GM21447 (cell line): ENCODE measurements around the gene UBR4.

Experiments
- ATAC-seq: cut with Tn5 transposase; IDR thresholded peaks from one replicate; pipeline ENCODE4 v1.9.1; 2021; ENCODE audit not compliant: unreplicated experiment

The UBR4 gene

DNA sequence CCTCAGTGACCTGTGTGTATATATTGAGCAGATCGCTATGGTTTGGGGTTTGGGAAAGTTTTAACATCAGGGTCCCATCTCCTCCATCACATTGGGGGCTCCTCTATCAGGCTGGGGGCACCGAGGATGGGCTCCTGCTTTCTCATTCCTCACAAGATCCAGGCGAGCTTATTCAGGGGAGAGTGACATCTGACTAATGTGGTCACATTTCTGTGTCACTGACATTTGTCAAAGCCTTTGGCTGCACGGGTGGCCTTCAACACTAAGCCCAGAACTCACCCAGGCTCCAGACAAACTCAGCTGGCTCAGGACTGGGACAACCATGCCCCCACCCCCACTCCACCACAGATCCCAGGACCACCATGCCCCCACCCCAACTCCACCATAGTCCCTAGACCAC is 150.3 kb downstream of the UBR4 start:
- no peak for ATAC-seq

DNA sequence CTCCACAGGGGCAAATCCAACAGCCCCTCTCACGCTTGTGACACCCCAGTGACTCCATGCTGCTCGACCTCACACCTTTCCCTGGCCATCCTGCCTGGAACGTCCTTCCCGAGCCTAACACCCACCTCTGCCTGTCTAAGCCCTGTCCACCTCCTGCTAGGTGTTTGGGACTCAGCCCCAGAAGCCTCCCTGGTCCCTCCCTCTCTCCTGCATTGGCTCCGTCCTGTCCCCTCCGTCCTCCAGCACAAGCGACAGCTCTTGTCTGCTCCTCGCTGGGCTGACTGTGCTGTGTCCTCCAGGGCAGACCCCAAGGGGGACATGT is 151.6 kb downstream of the UBR4 start:
- ATAC-seq = no peak

DNA sequence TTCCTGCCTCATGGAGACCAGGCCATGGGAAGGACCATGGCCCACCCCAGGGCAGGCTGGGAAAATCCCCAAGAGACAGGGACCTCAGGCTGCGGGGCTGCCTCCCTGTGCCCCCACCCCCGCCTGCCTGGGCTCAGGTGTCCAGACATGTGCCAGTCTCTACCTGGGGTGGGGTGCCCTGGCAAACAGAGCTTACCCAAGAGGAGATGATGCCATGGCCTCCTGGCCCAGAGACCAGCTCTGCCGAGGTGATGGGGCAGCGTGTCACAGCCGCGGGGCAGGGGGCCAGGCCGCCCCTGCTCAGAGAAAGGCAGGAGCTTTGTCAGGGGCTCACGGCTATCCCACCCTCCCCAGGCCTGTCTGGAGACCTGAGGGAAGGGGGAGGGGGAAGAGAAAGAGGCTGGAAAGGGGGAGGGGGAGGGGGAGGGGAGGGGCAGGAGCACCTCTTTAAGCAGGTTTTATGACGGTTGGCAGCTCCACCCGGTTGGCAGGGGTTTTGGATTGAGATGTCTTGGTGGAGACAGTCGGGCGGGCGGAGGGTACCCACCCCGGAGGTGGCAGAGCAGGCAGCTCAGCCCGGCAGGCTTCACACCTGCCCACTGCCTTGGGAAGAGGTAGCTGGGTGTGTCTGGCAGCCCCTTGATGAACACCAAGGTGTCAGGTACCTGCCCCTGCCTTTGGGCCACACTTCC is 152.1 kb downstream of the UBR4 start:
- no peak for ATAC-seq

- ATAC-seq = no peak
Measured at GRCh38 chr1:19057182-19057779, 152.8 kb downstream of the UBR4 start.

GRCh38 chr1:19055701-19056100 is 154.4 kb downstream of the UBR4 start:
- no peak for ATAC-seq

DNA sequence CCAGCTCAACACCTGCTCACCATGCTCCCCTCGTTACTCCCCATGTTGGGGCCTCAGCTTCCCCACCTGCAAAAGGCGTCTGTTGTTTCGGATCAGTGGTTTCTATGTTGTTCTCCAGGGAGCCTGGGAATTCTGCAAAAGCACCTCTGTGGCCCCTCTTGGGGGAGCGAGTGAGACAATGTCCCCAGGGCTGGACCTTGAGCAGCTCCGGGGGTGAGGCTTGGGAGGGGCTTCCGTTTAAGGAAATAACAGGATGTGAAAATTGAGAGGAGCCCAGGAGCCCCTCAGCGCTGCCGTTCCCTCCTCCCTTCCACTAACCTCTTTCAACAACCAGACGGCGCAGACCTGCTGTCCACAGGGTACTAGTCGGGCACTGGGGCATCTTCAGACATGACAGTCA is 155.1 kb downstream of the UBR4 start:
- no peak for ATAC-seq

- ATAC-seq = no peak
Measured at GRCh38 chr1:19054216-19054615, 155.8 kb downstream of the UBR4 start.

GRCh38 chr1:19053486-19053885 is 156.6 kb downstream of the UBR4 start:
- ATAC-seq = no peak

DNA sequence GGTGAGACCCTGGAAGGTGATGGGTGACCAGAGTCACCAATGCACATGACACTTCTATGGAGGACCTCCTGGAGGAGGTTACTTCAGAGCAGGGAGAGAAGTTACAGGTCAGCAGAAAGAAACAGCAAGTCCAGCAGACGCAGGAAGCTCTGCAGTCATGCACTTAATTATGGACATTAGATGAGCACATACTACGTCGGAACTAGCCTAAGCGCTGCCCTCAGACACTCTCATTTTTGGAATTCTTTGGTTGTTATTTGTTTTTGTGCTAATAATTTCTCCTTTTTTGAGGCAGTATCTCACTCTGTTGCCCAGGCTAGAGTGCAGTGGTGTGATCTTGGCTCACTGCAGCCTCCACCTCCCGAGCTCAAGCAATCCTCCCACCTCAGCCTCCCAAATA is 160.3 kb downstream of the UBR4 start:
- no peak for ATAC-seq

DNA sequence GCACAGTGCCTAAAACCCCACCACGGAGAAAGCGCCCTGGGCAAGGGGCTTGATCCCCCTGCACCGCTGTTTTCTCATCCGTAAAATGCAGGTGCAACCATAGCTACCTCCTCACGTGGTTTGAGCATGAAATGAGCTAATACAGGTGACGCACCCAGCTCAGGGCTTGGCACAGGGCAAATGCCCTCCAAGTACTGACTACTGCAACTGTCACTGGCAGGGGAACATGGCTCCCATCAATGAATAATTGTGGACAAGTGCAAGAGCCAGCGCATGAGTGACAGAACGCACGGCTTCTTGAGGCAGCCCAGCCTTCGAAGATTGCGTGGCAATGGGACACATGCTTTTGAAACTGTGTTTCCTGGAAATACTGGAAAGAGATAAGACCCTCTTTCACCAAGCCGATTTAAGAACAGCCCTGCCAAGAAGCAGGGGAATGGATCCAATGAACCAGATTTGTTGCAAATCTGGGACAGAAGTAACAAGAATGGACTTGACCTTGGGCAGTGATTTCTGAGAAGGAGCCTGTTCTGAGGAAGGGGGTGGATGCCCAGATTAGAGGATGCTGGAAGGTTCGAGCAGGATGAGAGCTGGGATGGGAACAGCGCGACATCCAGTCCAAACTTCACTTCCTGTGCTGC is 160.8 kb downstream of the UBR4 start:
- ATAC-seq = no peak

DNA sequence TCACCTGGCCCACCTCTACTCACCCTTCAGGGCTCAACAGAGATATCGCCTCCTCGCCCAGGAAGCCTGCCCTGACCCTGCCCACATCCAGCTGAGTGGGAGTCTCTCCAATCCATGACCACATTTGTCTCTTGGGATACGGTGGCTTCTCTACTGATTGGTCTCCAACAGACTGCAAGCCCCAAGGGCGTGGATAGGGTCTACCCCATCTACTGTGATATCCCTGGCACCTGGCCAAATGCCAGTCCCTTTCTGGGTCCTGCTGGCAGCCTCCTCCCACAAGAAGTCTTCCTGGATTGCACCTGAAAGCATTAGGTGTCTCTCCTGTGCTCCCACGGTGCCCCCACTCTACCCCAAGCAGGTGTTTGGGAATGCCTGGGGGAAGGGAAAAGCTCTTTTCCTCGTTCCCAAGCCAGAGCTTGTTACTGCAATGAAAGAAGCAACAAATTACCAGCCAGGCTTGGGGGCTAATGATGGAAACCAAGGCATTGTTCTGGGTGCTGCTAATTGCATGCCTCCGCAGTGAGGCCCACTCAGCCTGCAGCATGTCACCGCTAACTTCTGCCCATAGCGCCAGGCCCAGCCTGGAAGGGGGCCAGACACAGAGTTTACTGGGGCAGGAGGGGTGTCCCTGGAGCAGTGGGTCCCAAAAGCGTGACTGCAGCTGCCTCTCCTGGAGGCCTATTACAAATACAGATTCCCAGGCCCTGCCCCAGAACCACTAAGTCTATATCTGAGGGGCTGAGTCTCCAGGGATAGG is 162.9 kb downstream of the UBR4 start:
- no peak for ATAC-seq

DNA sequence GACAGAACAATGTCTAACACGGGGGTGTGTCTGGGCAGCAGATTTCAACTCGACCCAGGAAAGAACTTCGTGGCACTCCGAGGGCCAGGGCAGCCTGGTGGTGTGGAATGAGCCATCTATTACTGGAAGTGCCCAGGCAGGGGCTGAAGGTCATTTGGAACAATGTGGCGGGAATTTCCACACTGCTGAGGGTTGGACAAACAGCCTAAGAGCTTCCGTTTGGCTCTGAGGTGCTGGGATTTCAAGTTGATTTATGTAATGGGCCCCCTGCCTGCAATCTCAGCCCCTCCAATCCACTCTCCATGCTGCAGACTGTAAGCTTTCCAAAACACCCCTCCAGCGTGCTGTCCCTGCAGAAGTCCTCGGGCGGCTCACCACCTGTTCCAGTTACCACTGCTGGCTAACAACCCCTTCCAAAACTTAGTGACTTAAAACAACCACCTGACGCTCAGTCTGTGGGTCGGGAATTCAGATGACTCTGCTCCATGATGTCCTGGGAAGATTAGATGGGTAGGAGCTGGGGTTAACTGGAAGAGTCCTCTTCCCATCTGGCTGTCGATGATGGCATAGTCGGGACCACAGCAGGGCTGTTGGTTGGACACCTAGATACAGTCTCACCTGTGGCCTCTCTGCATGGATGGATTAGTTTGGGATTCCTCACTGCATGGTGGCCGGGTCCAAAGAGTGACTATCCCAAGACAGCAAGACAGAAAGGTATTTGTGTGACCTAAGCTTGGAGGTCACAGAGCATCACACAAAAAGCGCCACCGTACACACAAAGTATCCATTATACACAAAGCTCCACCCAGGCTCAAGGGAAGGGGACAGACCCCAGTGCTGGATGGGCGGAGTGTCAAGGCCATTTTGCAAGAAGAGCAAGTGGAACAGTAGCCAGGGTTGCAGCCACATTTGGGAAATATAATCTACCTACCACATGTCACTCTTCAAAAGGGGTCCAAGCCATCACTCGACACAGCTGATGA is 163.9 kb downstream of the UBR4 start:
- no peak for ATAC-seq

- ATAC-seq = no peak
Measured at GRCh38 chr1:19044975-19045831, 164.9 kb downstream of the UBR4 start.

DNA sequence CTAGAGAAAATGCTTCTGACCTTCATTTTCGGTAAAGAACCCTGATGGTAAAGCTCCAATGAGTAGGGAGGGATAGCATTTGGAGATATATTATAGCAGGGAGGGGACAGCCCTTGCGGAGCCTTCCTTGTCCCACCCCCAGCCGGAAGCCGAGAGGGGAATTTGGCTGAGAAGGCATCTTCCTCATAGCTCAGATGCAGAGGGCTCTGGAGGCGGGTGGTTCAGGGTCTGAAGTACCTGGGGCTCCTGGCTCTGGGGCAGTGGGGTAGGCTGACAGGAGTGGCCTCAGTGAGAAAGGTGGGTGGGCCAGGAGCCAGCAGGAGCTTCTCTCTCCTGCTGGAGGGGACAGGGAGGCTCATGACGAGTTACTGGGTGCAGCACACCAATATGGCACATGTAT is 165.6 kb downstream of the UBR4 start:
- no peak for ATAC-seq

- ATAC-seq = no peak
Measured at GRCh38 chr1:19043579-19044443, 166.3 kb downstream of the UBR4 start.

- ATAC-seq = no peak
Measured at GRCh38 chr1:19042675-19043578, 167.1 kb downstream of the UBR4 start.

- no peak for ATAC-seq
Measured at GRCh38 chr1:19040010-19040680, 169.9 kb downstream of the UBR4 start.
